ENCODE measurements around the gene HOXA10.

The HOXA10 gene

GRCh38 chr7:27204851-27205322 lies 30.8 kb upstream of the HOXA10 start:
- H3K4me3 ChIP-seq: peak overlapping the region in 1 of 7 experiments; percentile 9

GRCh38 chr7:27203964-27204594 lies 30.0 kb upstream of the HOXA10 start:
- Histone ChIP-seq H3K4me3 (no peak overlapping the region), H3K27ac (no peak overlapping the region)

More at GRCh38 chr7:27204851-27205322, 30.8 kb upstream of the HOXA10 start:
- no peak overlapping the region for H3K27ac ChIP-seq

- Histone ChIP-seq H3K4me3 (no peak overlapping the region), H3K27ac (no peak overlapping the region)
Observed at GRCh38 chr7:27203365-27203953, 29.3 kb upstream of the HOXA10 start.

GRCh38 chr7:27202862-27203134 lies 28.7 kb upstream of the HOXA10 start:
- Histone ChIP-seq H3K27ac (no peak overlapping the region), H3K4me3 (no peak overlapping the region)

- no peak overlapping the region for H3K4me3 ChIP-seq
- H3K27ac ChIP-seq: no peak overlapping the region
Observed at GRCh38 chr7:27202018-27202861, 28.1 kb upstream of the HOXA10 start.

GRCh38 chr7:27201580-27202017 lies 27.5 kb upstream of the HOXA10 start:
- Histone ChIP-seq H3K4me3 (peak overlapping the region in 1 of 7 experiments; percentile 12), H3K27ac (no peak overlapping the region)

- no peak overlapping the region for H3K27ac ChIP-seq
Observed at GRCh38 chr7:27200761-27201579, 26.9 kb upstream of the HOXA10 start.

GRCh38 chr7:27199849-27200760 lies 26.0 kb upstream of the HOXA10 start, which contains the start of gene HOXA13:
HOXA13 (minus strand) TSS chr7:27200091; CDS start chr7:27200077, 14 bp downstream.
- Histone ChIP-seq H3K27ac (peak within 1 kb of the TSS in 3 of 21 experiments; percentile 4 to 76 (median 34)), H3K4me3 (peak within 1 kb of the TSS; percentile 10 to 42 (median 31))

More at GRCh38 chr7:27200761-27201579, 26.9 kb upstream of the HOXA10 start:
- peak overlapping the region in 4 of 7 experiments; percentile 26 to 42 (median 34) for H3K4me3 ChIP-seq

GRCh38 chr7:27198871-27199801 lies 25.0 kb upstream of the HOXA10 start:
- Histone ChIP-seq H3K27ac (peak overlapping the region in 3 of 21 experiments; percentile 4 to 76 (median 34)), H3K4me3 (peak overlapping the region in 5 of 7 experiments; percentile 10 to 42 (median 20))

GRCh38 chr7:27198138-27198841 lies 24.2 kb upstream of the HOXA10 start:
- Histone ChIP-seq H3K4me3 (peak overlapping the region in 2 of 7 experiments; percentile 20 to 25), H3K27ac (peak overlapping the region in 2 of 21 experiments; percentile 4 to 76)

GRCh38 chr7:27197137-27198042 lies 23.3 kb upstream of the HOXA10 start:
- Histone ChIP-seq H3K4me3 (no peak overlapping the region), H3K27ac (peak overlapping the region in 1 of 21 experiments; percentile 76)

- no peak overlapping the region for H3K4me3 ChIP-seq
- H3K27ac ChIP-seq: no peak overlapping the region
Observed at GRCh38 chr7:27196287-27196767, 22.2 kb upstream of the HOXA10 start.

GRCh38 chr7:27194686-27195379 lies 20.7 kb upstream of the HOXA10 start:
- no peak overlapping the region for H3K4me3 ChIP-seq
- H3K27ac ChIP-seq: peak overlapping the region in 1 of 21 experiments; percentile 14

GRCh38 chr7:27194002-27194352 lies 19.9 kb upstream of the HOXA10 start:
- Histone ChIP-seq H3K4me3 (peak overlapping the region in 1 of 7 experiments; percentile 28), H3K27ac (peak overlapping the region in 2 of 21 experiments; percentile 67)
